Stomach (tissue), 9 donors: ENCODE measurements around the gene OR10K1. TPM values are rescaled to one million over a fixed set of nuclear protein-coding genes. Genes with fewer than 3 reads are reported as not detected.

Experiments used
- DNase-seq, 2 donors: peaks; one replicate each; pipeline versions ENCODE4 v3.0.0 to v3.0.0-alpha.2; 2013 to 2019
- H3K27ac ChIP-seq, 5 donors: fragments of 200-600 bp in 4 of 5; sonication (generic) in 4 of 5; one replicate each; pipeline ENCODE4 v1.5.1; 2013 to 2019; ENCODE audit warnings: mild to moderate bottlenecking in 1 of 5, moderate library complexity in 1 of 5
- H3K27me3 ChIP-seq, 3 donors: fragments of 200-600 bp; sonication (generic); one replicate each; pipeline ENCODE4 v1.5.1; 2017 to 2019; ENCODE audit warnings: mixed run types in 1 of 3
- H3K36me3 ChIP-seq, 4 donors: fragments of 200-600 bp; sonication (generic); 1 replicate in 3 of 4; 2 replicates in 1 of 4; pipeline ENCODE4 v1.5.1; 2016 to 2019
- H3K4me1 ChIP-seq, 4 donors: fragments of 200-600 bp; sonication (generic); one replicate each; pipeline ENCODE4 v1.5.1; 2016 to 2019
- H3K4me3 ChIP-seq, 4 donors: fragments of 200-600 bp; sonication (generic) in 3 of 4; one replicate each; pipeline ENCODE4 v1.5.1; 2016 to 2019; ENCODE audit warnings: mild to moderate bottlenecking in 1 of 4
- H3K9me3 ChIP-seq, 4 donors: fragments of 200-600 bp; sonication (generic); one replicate each; pipeline ENCODE4 v1.5.1; 2016 to 2019
- CTCF ChIP-seq, 7 experiments: fragments of 450-650 bp in 4 of 7; fragments of 200-600 bp in 3 of 7; sonication (generic) in 3 of 7; IDR thresholded peaks; one replicate each; pipeline ENCODE4 v1.5.1; 2016 to 2019; ENCODE audit warnings: antibody characterized with exemption in 7 of 7, control low read depth in 2 of 7, mild to moderate bottlenecking in 1 of 7
- EP300 ChIP-seq: sonication (generic); formaldehyde crosslinking; IDR thresholded peaks from one replicate; pipeline ENCODE4 v1.6.1; 2017; ENCODE audit warnings: antibody characterized with exemption
- POLR2A ChIP-seq, 4 donors: fragments of 450-650 bp; IDR thresholded peaks; one replicate each; pipeline ENCODE4 v1.6.1; 2016; ENCODE audit warnings: antibody characterized with exemption in 4 of 4, control low read depth in 2 of 4, mild to moderate bottlenecking in 1 of 4, moderate library complexity in 1 of 4
- POLR2AphosphoS5 ChIP-seq, 3 donors: sonication (generic); formaldehyde crosslinking; IDR thresholded peaks; one replicate each; pipeline ENCODE4 v1.6.1; 2016; ENCODE audit warnings: antibody characterized with exemption in 3 of 3
- WGBS, 5 donors: extraction: QIAGEN DNeasy Blood & Tissue Kit in 3 of 5; methylation state at CpG; one replicate each; pipeline versions ENCODE4 v1.1.5 to v1.1.7; 2013 to 2018; 5-methylcytosine and 5-hydroxymethylcytosine counted together
- intact Hi-C: fragments of 100-400 bp; cut with DNase I; formaldehyde crosslinking; loops from one replicate; pipeline ENCODE4 v1.15.1; 2023; ENCODE audit warnings: low total_unique reads
- polyA plus RNA-seq, 3 donors: library from polyadenylated mRNA; stranded (reverse); fragments of 200-250 nt; gene quantifications; one replicate each; pipeline ENCODE4 v1.2.3, GENCODE V29; 2013
- total RNA-seq, 5 donors: library from RNA; depleted of rRNA; stranded (reverse); fragments of >200 nt; gene quantifications; one replicate each; pipeline versions ENCODE4 v1.1.0 to v1.2.3, GENCODE V29; 2014 to 2016
- donor health status: healthy with polysubstance abuse.
- donor health status: Bipolar disorder and iron deficiency.
- donor health status: healthy.

Gene OR10K1
- total and polyA plus RNA-seq, 8 donors = not detected

DNA sequence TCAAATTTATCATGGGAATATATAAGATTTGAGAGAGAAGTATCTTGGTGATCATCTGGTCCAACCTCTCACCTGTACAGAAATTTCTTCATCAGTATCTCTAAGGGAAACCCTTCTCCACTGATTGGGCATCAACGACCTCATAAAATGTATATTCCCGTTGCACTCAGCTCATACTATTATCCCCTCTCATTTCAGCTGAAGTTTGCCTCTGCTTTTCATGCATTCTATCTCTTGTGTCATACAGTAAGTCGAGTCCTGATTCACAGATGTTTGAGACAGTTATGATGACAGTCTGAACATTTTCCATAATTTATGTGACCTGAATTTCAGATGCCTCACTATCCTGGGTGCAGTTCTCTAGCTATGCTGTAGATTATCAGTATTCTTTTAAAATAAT is 31.4 kb downstream of the OR10K1 start:
- intact Hi-C loops = no loop called here
- 46 to 66% (median 63%) methylated on average over 3 of the region's 3 CpGs for WGBS, 5 donors

DNA sequence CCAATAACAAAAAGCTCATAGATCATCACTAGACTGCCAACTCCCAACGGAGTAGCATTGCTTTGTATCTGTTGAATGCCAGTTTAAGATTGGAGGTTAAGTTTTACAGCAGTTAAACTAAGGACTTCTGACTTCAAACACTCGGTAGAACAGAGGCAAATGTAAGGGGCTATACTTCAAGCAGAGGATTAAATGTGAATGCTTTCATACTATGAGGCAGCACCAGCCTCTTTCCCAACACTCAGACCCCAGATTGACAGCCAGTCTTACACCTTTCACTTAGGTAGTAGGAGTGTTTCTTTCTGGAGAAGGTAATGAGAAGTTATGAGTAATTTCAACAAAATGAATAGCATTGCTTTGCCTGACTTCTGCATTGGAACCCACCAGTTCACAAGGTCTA is 33.2 kb downstream of the OR10K1 start:
- Histone ChIP-seq H3K27me3 (no peaks in the 10 kb centered on the region), H3K4me3 (no peak overlapping the region), H3K36me3 (no peaks in the 10 kb centered on the region), H3K4me1 (no peaks in the 10 kb centered on the region), H3K27ac (no peak overlapping the region), H3K9me3 (no peaks in the 10 kb centered on the region)
- DNase-seq = no peak
- 0 to 54% (median 32%) methylated on average over 2 of the region's 2 CpGs for WGBS, 5 donors
- intact Hi-C loops = no loop called here
- TF ChIP-seq POLR2AphosphoS5 (IDR thresholded peaks at IDR 0.05) (no peak), EP300 (no peak), POLR2A (IDR thresholded peaks at IDR 0.05) (no peak), CTCF (IDR thresholded peaks at IDR 0.05) (no peak)

More for the DNA sequence above, 31.4 kb downstream of the OR10K1 start:
- Histone ChIP-seq H3K27ac (no peak overlapping the region), H3K4me1 (no peaks in the 10 kb centered on the region), H3K4me3 (no peak overlapping the region), H3K27me3 (no peaks in the 10 kb centered on the region), H3K9me3 (no peaks in the 10 kb centered on the region), H3K36me3 (no peaks in the 10 kb centered on the region)
- TF ChIP-seq POLR2AphosphoS5 (IDR thresholded peaks at IDR 0.05) (no peak), POLR2A (IDR thresholded peaks at IDR 0.05) (no peak), EP300 (no peak), CTCF (IDR thresholded peaks at IDR 0.05) (no peak)
- no peak for DNase-seq

DNA sequence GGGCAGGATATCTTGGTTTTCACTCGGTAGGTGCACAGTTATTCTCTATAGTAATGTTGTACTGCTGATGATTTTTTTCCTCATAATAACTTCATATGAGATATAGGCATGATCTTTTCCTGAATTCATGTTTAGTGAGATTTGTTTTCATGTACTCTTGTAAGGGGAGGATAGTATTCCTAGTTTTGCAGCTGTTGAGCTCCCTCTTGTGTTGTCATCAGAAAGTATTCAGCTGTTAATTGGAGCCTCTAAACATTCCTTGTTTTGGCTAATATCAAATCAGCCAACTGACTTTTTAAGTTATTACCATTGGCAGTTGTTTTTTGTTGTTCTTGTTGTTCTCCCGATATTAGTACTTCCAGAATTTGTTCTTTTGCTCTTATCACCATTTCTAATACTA is 34.7 kb downstream of the OR10K1 start:
- Histone ChIP-seq H3K27ac (no peak overlapping the region), H3K27me3 (peaks cover 0 to 5% (median 0%) of the 10 kb centered on the region in 3 donors), H3K4me1 (no peaks in the 10 kb centered on the region), H3K9me3 (no peaks in the 10 kb centered on the region), H3K4me3 (no peak overlapping the region), H3K36me3 (no peaks in the 10 kb centered on the region)
- DNase-seq = peak in 1 of 2 donors; percentile 9
- WGBS, 5 donors = 22 to 47% (median 32%) methylated on average over 2 of the region's 2 CpGs
- no peak for TF ChIP-seq EP300
- TF ChIP-seq POLR2A (IDR thresholded peaks at IDR 0.05) = no peak
- no peak for TF ChIP-seq POLR2AphosphoS5 (IDR thresholded peaks at IDR 0.05)
- TF ChIP-seq CTCF (IDR thresholded peaks at IDR 0.05) = no peak
- intact Hi-C loops = no loop called here

GRCh38 chr1:158506369-158506987 is 44.8 kb downstream of the OR10K1 start:
- Histone ChIP-seq H3K4me3 (no peak overlapping the region), H3K4me1 (no peaks in the 10 kb centered on the region), H3K27ac (no peak overlapping the region), H3K9me3 (peaks cover 0 to 13% (median 2%) of the 10 kb centered on the region in 4 donors), H3K27me3 (peaks cover 0 to 7% (median 0%) of the 10 kb centered on the region in 3 donors), H3K36me3 (no peaks in the 10 kb centered on the region)
- intact Hi-C loops = no loop called here
- TF ChIP-seq POLR2A (IDR thresholded peaks at IDR 0.05) = no peak
- TF ChIP-seq CTCF (IDR thresholded peaks at IDR 0.05) = peak in 1 of 7 experiments; percentile 10
- TF ChIP-seq POLR2AphosphoS5 (IDR thresholded peaks at IDR 0.05) = no peak
- TF ChIP-seq EP300 = no peak
- peak in 1 of 2 donors; percentile 27 for DNase-seq
- 22 to 47% (median 33%) methylated on average over 1 of the region's 1 CpG for whole genome bisulfite sequencing, 5 donors
